ENCODE data around the gene NUTM2G. TPM values are rescaled to one million over a fixed set of nuclear protein-coding genes. Genes with fewer than 3 reads are reported as not detected.
"Not testable (repeated sequence)": the region's sequence is repeated elsewhere in the genome, so short reads cannot be mapped to it uniquely, and the experiment has no call there.

Gene NUTM2G
- total and polyA plus RNA-seq, 3 donors from 2014 or later, result 1.3 to 2.7 (median 2.6) TPM

DNA sequence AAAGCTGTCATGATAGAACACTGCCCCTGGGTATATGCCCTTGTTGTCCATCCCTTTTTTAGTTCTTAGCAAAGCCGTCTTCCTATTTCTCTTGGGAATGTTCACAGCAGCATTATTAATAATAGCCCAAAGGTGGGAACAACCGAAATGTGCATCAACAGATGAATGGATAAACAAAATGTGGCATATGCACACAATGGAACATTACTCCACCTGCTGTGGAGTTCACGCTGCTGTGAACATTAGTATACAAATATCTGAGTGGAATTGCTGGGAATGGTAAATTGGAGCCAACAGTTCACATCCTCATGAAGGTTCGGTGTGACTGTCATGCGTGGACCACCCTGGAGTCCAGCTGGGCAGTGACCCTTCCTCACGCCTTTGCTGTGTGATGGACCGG is 36.5 kb upstream of the NUTM2G start:
- no peaks in the 10 kb centered on the region for H3K36me3 ChIP-seq (ENCODE audit: low read depth, missing control alignments)
- 94 to 97% methylated on average over 7 of the region's 7 CpGs for WGBS, 2 donors
- no peak for DNase-seq
- no peaks in the 10 kb centered on the region for H3K9me3 ChIP-seq
- H3K4me1 ChIP-seq, result no peaks in the 10 kb centered on the region
- no peaks in the 10 kb centered on the region for H3K27me3 ChIP-seq
- H3K4me3 ChIP-seq, result no peak overlapping the region
- TF ChIP-seq, protein P1, sequence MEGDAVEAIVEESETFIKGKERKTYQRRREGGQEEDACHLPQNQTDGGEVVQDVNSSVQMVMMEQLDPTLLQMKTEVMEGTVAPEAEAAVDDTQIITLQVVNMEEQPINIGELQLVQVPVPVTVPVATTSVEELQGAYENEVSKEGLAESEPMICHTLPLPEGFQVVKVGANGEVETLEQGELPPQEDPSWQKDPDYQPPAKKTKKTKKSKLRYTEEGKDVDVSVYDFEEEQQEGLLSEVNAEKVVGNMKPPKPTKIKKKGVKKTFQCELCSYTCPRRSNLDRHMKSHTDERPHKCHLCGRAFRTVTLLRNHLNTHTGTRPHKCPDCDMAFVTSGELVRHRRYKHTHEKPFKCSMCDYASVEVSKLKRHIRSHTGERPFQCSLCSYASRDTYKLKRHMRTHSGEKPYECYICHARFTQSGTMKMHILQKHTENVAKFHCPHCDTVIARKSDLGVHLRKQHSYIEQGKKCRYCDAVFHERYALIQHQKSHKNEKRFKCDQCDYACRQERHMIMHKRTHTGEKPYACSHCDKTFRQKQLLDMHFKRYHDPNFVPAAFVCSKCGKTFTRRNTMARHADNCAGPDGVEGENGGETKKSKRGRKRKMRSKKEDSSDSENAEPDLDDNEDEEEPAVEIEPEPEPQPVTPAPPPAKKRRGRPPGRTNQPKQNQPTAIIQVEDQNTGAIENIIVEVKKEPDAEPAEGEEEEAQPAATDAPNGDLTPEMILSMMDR (IDR thresholded peaks at IDR 0.05), result no peak
- no peak overlapping the region for H3K27ac ChIP-seq
- intact Hi-C loops (cut with DNase I; ENCODE audit: low total_unique reads), result no loop called here

DNA sequence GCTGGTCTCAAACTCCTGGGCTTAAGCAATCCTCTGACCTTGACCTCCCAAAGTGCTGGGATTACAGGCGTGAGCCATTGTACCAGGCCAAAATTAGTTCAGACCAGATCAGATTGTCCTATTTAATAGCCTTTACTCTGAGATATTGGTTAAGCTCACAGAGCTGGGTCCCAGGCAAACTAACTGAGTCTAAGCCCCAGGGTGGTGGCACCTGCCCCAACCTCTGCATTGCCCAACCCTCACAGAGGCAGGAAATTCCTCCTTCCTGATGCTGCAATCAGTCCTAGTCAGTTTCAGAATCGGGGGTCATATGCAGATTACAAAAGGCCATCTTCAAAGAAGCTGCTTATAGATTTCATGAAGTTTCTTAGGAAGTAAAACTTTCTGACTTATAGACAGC is 28.6 kb upstream of the NUTM2G start:
- H3K27me3 ChIP-seq; H3K4me3 ChIP-seq; H3K4me1 ChIP-seq; intact Hi-C loops (cut with DNase I; ENCODE audit: low total_unique reads); DNase-seq; H3K27ac ChIP-seq; H3K36me3 ChIP-seq (ENCODE audit: low read depth, missing control alignments); H3K9me3 ChIP-seq: not testable (repeated sequence)
- WGBS, 2 donors, result 40 to 45% methylated on average over 1 of the region's 2 CpGs

DNA sequence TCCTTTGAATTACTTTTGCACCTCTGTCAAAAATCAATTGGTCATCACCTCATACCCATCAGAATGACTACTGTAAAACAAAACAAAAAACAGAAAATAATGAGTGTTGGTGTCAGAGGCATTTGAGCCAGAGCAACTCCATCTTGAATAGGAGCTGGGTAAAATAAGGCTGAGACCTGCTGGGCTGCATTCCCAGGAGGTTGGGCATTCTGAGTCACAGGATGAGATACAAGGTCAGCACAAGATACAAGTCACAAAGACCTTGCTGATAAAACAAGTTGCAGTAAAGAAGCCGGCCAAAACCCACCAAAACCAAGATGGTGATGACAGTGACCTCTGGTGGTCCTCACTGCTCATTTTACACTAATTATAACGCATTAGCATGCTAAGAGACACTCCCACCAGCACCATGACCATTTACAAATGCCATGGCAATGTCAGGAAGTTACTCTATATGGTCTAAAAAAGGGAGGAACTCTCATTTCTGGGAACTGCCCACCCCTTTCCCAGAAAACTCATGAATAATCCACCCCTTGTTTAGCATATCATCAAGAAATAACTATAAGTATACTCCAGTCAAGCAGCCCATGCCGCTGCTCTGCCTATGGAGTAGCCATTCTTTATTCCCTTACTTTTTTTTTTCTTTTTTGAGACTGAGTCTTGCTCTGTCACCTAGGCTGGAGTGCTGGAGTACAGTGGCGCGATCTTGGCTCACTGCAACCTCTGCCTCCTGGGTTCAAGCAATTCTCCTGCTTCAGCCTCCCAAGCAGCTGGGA is 23.5 kb upstream of the NUTM2G start:
- H3K4me1 ChIP-seq; H3K27me3 ChIP-seq; H3K9me3 ChIP-seq; H3K27ac ChIP-seq; intact Hi-C loops (cut with DNase I; ENCODE audit: low total_unique reads); H3K36me3 ChIP-seq (ENCODE audit: low read depth, missing control alignments); DNase-seq; H3K4me3 ChIP-seq: not testable (repeated sequence)
- WGBS, 2 donors, result 94% methylated on average over 3 of the region's 5 CpGs; no CpG with 5 or more reads in 1 of the 2 donors

DNA sequence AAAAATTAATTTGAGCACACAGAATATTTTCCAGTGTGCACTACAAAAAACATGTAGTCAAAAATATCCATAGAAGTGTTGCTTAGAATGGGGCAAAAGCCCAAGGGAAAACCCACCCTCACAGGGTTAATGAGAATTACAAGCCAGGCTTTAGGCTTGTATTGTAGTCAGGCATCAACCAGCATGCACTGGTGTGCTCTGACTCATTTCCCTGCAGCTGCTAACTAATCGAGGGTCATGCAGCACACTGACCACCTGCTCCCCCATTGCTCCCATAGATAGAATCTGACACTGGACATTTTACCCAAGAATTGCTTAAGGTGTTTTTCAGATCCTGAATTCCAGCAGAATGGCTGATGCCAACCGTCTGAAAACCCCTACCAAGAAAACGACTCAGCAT is 20.2 kb upstream of the NUTM2G start:
- H3K36me3 ChIP-seq (ENCODE audit: low read depth, missing control alignments); DNase-seq; H3K9me3 ChIP-seq; H3K4me1 ChIP-seq; intact Hi-C loops (cut with DNase I; ENCODE audit: low total_unique reads); H3K27ac ChIP-seq; H3K4me3 ChIP-seq; H3K27me3 ChIP-seq: not testable (repeated sequence)
- no CpG with 5 or more reads among the region's 3 CpGs for WGBS, 2 donors

DNA sequence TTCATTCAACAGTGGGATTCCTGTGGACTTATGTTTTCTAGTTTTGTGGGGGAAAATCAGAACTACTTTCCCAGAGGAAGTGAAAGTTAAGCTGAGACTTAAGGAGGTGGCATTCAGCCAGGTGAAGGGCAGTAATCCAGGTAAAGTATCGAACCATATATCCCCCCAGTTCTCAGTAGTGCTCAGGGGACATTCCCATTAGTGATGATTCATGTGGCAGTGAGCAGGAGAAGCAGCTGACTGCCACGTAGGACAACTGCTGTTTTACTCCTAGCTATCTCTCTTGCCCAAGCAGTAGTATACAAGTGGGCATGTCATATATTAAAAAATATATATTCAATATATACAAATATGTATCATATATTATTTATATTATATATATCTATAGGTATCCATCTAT is 13.1 kb upstream of the NUTM2G start:
- H3K27ac ChIP-seq; DNase-seq; H3K27me3 ChIP-seq; intact Hi-C loops (cut with DNase I; ENCODE audit: low total_unique reads); H3K4me1 ChIP-seq; H3K4me3 ChIP-seq; H3K36me3 ChIP-seq (ENCODE audit: low read depth, missing control alignments); H3K9me3 ChIP-seq: not testable (repeated sequence)
- WGBS, 2 donors, result 43% methylated on average over 2 of the region's 2 CpGs; no CpG with 5 or more reads in 1 of the 2 donors

DNA sequence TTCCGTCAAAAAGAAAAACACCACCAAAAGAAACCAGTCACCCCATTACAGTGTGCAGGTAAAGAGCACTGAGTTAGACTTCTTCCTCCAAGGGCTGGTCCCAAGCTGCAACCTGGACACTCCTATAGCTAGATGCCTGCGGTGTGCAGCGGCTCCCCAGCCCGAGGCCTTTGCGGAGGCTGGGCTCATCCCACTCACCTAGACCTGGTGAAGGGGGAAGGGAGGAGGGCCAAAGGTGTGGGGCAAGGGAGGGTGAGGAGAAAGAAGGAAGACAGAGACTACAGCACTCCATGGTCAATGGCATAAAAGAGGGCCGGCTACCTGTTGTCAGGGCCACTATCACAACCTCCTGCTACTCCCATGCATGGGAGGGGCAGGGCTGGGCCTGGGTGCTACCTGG is 12.1 kb upstream of the NUTM2G start:
- H3K4me3 ChIP-seq; intact Hi-C loops (cut with DNase I; ENCODE audit: low total_unique reads); DNase-seq; H3K27ac ChIP-seq; H3K9me3 ChIP-seq; H3K27me3 ChIP-seq; H3K4me1 ChIP-seq; H3K36me3 ChIP-seq (ENCODE audit: low read depth, missing control alignments): not testable (repeated sequence)
- WGBS, 2 donors, result 88 to 89% methylated on average over 5 of the region's 6 CpGs

DNA sequence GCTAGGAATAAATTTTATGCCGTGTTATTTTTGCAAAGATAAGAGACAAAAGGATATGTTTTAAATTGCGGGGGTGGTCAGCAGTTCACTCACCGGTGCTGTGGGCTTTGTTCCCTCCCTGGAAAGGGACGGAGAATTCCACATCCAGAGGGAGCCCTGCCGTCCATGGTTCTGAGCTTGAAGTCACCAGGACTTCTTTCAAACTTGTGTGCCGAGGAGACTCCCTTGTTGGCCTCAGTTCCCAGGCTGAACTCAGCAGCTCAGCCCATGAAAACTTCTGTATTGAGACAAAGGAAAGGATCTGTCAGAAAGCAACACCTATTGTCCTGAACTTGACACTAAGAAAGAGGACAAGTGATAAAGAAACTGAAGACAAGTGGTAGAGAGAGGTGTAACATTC is 10.1 kb upstream of the NUTM2G start:
- DNase-seq; H3K4me1 ChIP-seq; H3K36me3 ChIP-seq (ENCODE audit: low read depth, missing control alignments); H3K27me3 ChIP-seq; H3K27ac ChIP-seq; intact Hi-C loops (cut with DNase I; ENCODE audit: low total_unique reads); H3K4me3 ChIP-seq; H3K9me3 ChIP-seq: not testable (repeated sequence)
- 72 to 74% methylated on average over 6 of the region's 6 CpGs for WGBS, 2 donors

DNA sequence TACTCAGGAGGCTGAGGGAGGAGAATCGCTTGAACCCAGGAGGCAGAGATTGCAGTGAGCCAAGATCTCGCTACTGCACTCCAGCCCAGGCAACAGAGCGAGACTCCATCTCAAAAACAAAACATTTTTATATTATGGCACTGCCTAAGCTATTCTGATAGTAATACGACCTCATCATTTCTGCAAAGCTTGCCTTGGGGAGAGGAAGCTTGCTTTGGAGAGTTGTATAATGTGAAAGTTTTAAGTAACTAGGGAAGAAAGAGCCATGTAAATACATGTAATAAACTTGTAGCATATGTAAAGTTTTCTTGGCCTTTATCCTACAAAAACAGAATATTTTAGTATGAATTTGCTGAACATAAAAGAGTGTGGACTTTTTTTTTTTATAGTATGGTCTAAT is 7.8 kb upstream of the NUTM2G start:
- H3K4me1 ChIP-seq; DNase-seq; H3K4me3 ChIP-seq; intact Hi-C loops (cut with DNase I; ENCODE audit: low total_unique reads); H3K27me3 ChIP-seq; H3K36me3 ChIP-seq (ENCODE audit: low read depth, missing control alignments); H3K27ac ChIP-seq; H3K9me3 ChIP-seq: not testable (repeated sequence)
- WGBS, 2 donors, result 91% methylated on average over 4 of the region's 4 CpGs; no CpG with 5 or more reads in 1 of the 2 donors

DNA sequence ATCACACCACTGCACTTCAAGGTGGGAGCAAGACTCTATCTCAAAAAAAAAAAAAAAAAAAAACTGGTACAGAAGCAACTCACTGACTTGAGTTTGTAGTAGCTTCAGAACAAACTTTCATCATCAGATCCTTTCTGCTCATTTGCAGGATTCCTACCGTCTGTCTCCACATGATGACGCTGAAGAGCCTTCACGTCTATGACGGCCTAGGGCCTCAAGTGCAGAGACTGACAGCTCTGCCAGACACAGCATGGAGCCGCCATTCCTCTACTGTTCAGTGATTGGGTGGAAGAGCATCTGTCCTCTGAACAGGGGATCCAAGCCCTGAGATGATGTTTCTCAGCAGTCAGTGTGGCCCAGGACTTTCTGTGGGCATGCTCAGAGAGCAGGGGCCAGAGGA is 3.1 kb upstream of the NUTM2G start:
- H3K36me3 ChIP-seq (ENCODE audit: low read depth, missing control alignments); DNase-seq; H3K4me1 ChIP-seq; H3K4me3 ChIP-seq; H3K27me3 ChIP-seq; H3K27ac ChIP-seq; intact Hi-C loops (cut with DNase I; ENCODE audit: low total_unique reads); H3K9me3 ChIP-seq: not testable (repeated sequence)
- 87 to 91% methylated on average over 4 to 5 of the region's 5 CpGs for WGBS, 2 donors

DNA sequence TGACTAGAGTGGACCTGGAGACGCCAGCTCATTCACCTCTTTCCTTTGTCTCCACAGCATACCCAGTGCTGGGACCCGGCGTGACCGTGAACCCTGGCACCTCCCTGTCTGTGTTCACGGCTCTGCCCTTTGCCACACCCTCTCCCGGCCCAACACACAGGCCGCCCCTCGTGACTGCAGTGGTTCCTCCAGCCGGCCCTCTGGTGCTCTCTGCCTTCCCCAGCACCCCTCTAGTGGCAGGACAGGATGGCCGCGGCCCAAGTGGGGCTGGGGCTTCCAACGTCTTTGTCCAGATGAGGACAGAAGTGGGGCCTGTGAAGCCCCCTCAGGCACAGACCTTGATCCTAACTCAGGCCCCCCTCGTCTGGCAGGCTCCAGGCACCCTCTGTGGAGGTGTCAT is 3.0 kb downstream of the NUTM2G start:
- H3K36me3 ChIP-seq (ENCODE audit: low read depth, missing control alignments); H3K27me3 ChIP-seq; intact Hi-C loops (cut with DNase I; ENCODE audit: low total_unique reads); H3K4me3 ChIP-seq; H3K4me1 ChIP-seq; H3K27ac ChIP-seq; DNase-seq; H3K9me3 ChIP-seq: not testable (repeated sequence)
- WGBS, 2 donors, result 84 to 89% methylated on average over 6 to 10 of the region's 13 CpGs

DNA sequence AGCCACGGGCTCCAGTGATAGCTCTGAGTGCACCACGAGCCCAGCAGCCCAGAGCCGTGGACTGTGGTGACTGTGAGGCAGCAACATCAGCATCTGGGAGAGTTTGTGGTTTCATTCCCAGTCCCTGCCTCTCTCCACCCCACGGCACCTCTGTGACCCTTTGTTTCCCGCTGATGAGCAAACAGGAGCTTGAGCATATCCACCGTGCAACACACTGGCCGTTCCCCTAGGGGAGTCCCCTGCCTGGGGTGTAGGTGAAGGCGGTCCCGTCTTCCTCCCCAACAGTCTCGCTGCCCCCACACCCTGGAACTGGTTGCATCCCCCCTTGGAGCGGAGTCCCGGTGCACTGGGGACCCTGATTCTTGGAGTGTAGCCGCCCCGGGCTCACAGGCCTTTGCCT is 5.5 kb downstream of the NUTM2G start:
- H3K27ac ChIP-seq; DNase-seq; H3K4me3 ChIP-seq; H3K36me3 ChIP-seq (ENCODE audit: low read depth, missing control alignments); H3K27me3 ChIP-seq; H3K4me1 ChIP-seq; intact Hi-C loops (cut with DNase I; ENCODE audit: low total_unique reads); H3K9me3 ChIP-seq: not testable (repeated sequence)
- WGBS, 2 donors, result 92% methylated on average over 7 to 11 of the region's 14 CpGs

Measured in testis (tissue), 3 donors.